Skeletal muscle tissue (tissue), 4 donors: Measurements from ENCODE around the gene TENM3. TPM values are rescaled to one million over a fixed set of nuclear protein-coding genes. Genes with fewer than 3 reads are reported as not detected.

ENCODE experiments used
- H3K27ac ChIP-seq: one replicate; pipeline ENCODE4 v1.7.0; 2013; ENCODE audit warnings: mild to moderate bottlenecking, low read depth, low read length, inconsistent platforms
- H3K27me3 ChIP-seq, 3 donors: one replicate each; pipeline ENCODE4 v1.7.0; 2013; ENCODE audit warnings: low read length in 3 of 3; ENCODE audit not compliant: control insufficient read depth in 3 of 3, insufficient read depth in 3 of 3
- H3K36me3 ChIP-seq, 3 donors: one replicate each; pipeline ENCODE4 v1.7.0; 2013; ENCODE audit warnings: low read length in 3 of 3; ENCODE audit not compliant: control insufficient read depth in 3 of 3, insufficient read depth in 3 of 3
- H3K4me1 ChIP-seq, 3 donors: one replicate each; pipeline ENCODE4 v1.7.0; 2013; ENCODE audit warnings: low read length in 3 of 3, mild to moderate bottlenecking in 3 of 3; ENCODE audit not compliant: control insufficient read depth in 3 of 3, insufficient read depth in 3 of 3
- H3K4me3 ChIP-seq, 3 donors: one replicate each; pipeline ENCODE4 v1.7.0; 2013; ENCODE audit warnings: low read length in 3 of 3
- H3K9ac ChIP-seq, 3 donors: one replicate each; pipeline ENCODE4 v1.7.0; 2013; ENCODE audit warnings: low read length in 3 of 3, mild to moderate bottlenecking in 3 of 3, moderate library complexity in 2 of 3, low read depth in 1 of 3
- H3K9me3 ChIP-seq, 3 donors: one replicate each; pipeline ENCODE4 v1.7.0; 2013; ENCODE audit warnings: low read length in 3 of 3; ENCODE audit not compliant: control insufficient read depth in 3 of 3
- total RNA-seq: library from RNA; depleted of rRNA; stranded (reverse); fragments of >200 nt; gene quantifications from one replicate; pipeline ENCODE4 v1.2.3, GENCODE V29; 2014
- donor health status: Osteomylitis.

TENM3 gene
- total RNA-seq, 1 donor from 2014 or later, result 29.7 TPM

DNA sequence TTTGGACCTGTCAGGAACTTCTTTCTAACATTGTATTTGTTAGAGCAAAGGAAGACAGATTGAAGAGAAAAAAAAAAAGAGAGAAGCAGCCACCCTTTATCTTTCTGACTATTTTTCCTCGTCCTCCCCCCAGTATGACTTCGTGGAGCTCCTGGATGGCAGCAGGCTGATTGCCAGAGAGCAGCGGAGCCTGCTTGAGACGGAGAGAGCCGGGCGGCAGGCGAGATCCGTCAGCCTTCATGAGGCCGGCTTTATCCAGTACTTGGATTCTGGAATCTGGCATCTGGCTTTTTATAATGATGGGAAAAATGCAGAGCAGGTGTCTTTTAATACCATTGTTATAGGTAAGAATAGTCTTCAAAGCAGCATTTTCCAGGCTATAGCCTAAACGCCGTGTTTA is 436.3 kb downstream of the TENM3 start:
- Histone ChIP-seq H3K9me3 (no peaks in the 10 kb centered on the region), H3K27me3 (no peaks in the 10 kb centered on the region), H3K36me3 (no peaks in the 10 kb centered on the region), H3K4me1 (no peaks in the 10 kb centered on the region), H3K9ac (no peak overlapping the region), H3K4me3 (no peak overlapping the region), H3K27ac (no peak overlapping the region)

DNA sequence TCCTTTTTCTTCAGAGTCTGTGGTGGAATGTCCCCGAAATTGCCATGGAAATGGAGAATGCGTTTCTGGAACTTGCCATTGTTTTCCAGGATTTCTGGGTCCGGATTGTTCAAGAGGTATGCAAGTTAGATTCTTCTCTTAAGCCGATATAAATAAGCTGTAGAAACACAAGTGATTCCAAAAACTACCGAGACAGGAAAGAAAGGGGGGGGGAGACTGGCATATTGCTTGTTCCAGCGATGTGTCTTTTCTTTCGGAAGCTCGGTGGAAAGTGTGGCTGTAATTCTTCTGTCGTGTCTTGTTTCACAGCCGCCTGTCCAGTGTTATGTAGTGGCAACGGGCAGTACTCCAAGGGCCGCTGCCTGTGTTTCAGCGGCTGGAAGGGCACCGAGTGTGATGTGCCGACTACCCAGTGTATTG is 437.0 kb downstream of the TENM3 start:
- Histone ChIP-seq H3K4me1 (no peaks in the 10 kb centered on the region), H3K27ac (no peak overlapping the region), H3K4me3 (peak overlapping the region; percentile 37 to 50 (median 44)), H3K9ac (peak overlapping the region in 2 of 3 donors; percentile 52 to 60), H3K27me3 (no peaks in the 10 kb centered on the region), H3K9me3 (no peaks in the 10 kb centered on the region), H3K36me3 (no peaks in the 10 kb centered on the region)

GRCh38 chr4:182683661-182684060 is 440.5 kb downstream of the TENM3 start:
- H3K4me3 ChIP-seq, result no peak overlapping the region
- no peak overlapping the region for H3K9ac ChIP-seq
- peaks cover 0 to 2% (median 0%) of the 10 kb centered on the region in 3 donors for H3K36me3 ChIP-seq
- no peak overlapping the region for H3K27ac ChIP-seq
- no peaks in the 10 kb centered on the region for H3K4me1 ChIP-seq
- no peaks in the 10 kb centered on the region for H3K9me3 ChIP-seq
- H3K27me3 ChIP-seq, result no peaks in the 10 kb centered on the region

DNA sequence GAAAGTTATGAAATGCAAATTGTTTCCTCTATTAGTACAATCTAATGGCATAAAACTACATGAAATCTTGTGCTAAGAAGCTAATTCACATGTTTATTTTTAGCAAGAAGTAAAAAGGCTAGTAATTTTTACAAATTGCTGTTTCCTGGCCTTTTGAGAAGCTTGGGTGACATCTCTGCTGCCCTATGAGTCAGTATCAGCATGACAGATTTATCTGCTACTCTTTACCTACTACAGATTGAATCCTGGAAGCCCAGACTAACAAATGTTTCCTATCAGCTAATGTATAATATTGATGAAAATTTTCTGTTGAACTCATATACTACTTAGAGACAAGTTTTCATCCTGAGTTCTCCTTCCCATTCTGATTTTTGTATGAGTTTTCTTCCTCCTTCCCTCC is 441.6 kb downstream of the TENM3 start:
- Histone ChIP-seq H3K9ac (no peak overlapping the region), H3K27me3 (no peaks in the 10 kb centered on the region), H3K9me3 (no peaks in the 10 kb centered on the region), H3K36me3 (peaks cover 0 to 4% (median 0%) of the 10 kb centered on the region in 3 donors), H3K27ac (no peak overlapping the region), H3K4me3 (no peak overlapping the region), H3K4me1 (no peaks in the 10 kb centered on the region)

- no peak overlapping the region for H3K4me3 ChIP-seq
- H3K27ac ChIP-seq, result no peak overlapping the region
- no peaks in the 10 kb centered on the region for H3K9me3 ChIP-seq
- H3K36me3 ChIP-seq, result peaks cover 0 to 4% (median 0%) of the 10 kb centered on the region in 3 donors
- no peak overlapping the region for H3K9ac ChIP-seq
- H3K27me3 ChIP-seq, result no peaks in the 10 kb centered on the region
- no peaks in the 10 kb centered on the region for H3K4me1 ChIP-seq
These were observed 444.9 kb downstream of the TENM3 start for GRCh38 chr4:182688081-182688480.

DNA sequence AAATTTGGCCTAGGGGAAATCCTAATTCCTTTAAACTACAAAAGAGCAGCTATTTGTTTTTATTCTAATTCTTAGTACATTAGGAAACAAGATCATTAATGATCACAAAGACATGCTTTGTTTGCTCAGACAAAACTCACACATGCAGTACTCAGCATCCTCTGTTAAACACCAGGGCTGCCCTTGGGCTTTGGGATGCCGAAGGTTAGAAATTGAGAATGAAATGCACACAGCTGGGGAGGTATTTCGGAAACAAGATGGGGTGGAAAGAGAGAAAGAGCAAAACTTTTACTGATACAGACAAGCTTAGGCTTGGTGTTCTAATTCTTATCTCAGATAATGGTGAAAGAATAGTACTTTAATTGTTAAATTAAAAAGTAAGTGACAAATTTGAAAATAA is 451.3 kb downstream of the TENM3 start:
- Histone ChIP-seq H3K36me3 (peaks cover 0 to under 1% (median 0%) of the 10 kb centered on the region in 3 donors), H3K4me3 (no peak overlapping the region), H3K27ac (no peak overlapping the region), H3K4me1 (peaks cover 0 to 5% (median 2%) of the 10 kb centered on the region in 3 donors), H3K27me3 (no peaks in the 10 kb centered on the region), H3K9ac (no peak overlapping the region), H3K9me3 (no peaks in the 10 kb centered on the region)

GRCh38 chr4:182695009-182695408 is 451.8 kb downstream of the TENM3 start:
- Histone ChIP-seq H3K9me3 (no peaks in the 10 kb centered on the region), H3K36me3 (no peaks in the 10 kb centered on the region), H3K27me3 (no peaks in the 10 kb centered on the region), H3K4me3 (no peak overlapping the region), H3K27ac (no peak overlapping the region), H3K4me1 (peaks cover 0 to 5% (median 2%) of the 10 kb centered on the region in 3 donors), H3K9ac (no peak overlapping the region)

- no peaks in the 10 kb centered on the region for H3K9me3 ChIP-seq
- H3K27ac ChIP-seq, result no peak overlapping the region
- H3K4me3 ChIP-seq, result no peak overlapping the region
- H3K4me1 ChIP-seq, result peaks cover 0 to 5% (median 2%) of the 10 kb centered on the region in 3 donors
- no peaks in the 10 kb centered on the region for H3K27me3 ChIP-seq
- no peaks in the 10 kb centered on the region for H3K36me3 ChIP-seq
- H3K9ac ChIP-seq, result no peak overlapping the region
These were observed 452.6 kb downstream of the TENM3 start for GRCh38 chr4:182695842-182696241.

DNA sequence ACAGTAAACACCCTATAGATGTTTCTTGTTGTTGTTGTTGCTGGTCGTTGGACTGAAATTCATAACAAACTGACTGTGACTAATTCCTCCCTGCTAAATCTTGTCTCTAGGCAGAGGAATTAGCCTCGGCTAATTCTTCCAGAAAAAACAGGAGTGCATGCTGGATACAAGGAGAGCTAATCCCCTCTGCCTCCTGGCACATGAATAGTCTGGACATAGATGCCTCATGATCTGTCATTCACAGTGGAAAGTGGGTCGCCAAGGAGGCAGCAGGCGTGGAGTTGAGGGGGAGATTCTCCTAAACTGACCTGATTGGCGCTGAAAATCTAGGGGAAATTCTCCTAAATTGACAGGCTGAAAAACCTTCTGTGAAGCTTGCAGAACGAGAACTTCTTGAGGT is 453.9 kb downstream of the TENM3 start:
- Histone ChIP-seq H3K9me3 (no peaks in the 10 kb centered on the region), H3K4me1 (peaks cover 0 to 5% (median 2%) of the 10 kb centered on the region in 3 donors), H3K9ac (no peak overlapping the region), H3K36me3 (no peaks in the 10 kb centered on the region), H3K27ac (no peak overlapping the region), H3K4me3 (no peak overlapping the region), H3K27me3 (no peaks in the 10 kb centered on the region)

- Histone ChIP-seq H3K27ac (no peak overlapping the region), H3K9me3 (no peaks in the 10 kb centered on the region)
These were observed 455.0 kb downstream of the TENM3 start for GRCh38 chr4:182698212-182698611.

DNA sequence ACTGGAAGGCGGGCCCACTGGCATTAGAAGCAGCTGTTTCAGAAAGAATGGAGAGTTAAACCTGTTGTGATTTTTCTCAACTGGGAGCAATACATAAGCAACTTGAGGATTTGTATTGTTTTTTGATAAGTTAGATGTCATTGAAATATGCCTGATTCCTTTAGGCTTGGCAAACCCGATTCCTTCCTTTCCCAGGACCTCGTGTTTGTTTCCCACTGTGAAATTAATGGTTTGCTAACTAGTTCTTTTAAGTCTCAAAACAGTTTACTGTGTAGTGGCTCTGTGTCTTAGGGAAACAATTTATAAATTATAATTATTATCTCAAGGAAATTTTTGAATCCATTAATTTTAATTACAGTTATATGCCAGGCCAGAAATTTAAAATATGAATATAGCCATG is 456.0 kb downstream of the TENM3 start:
- Histone ChIP-seq H3K27me3 (no peaks in the 10 kb centered on the region), H3K9ac (no peak overlapping the region), H3K27ac (no peak overlapping the region), H3K4me3 (no peak overlapping the region), H3K9me3 (no peaks in the 10 kb centered on the region), H3K36me3 (no peaks in the 10 kb centered on the region), H3K4me1 (peaks cover 0 to 5% (median 2%) of the 10 kb centered on the region in 3 donors)

More at GRCh38 chr4:182698212-182698611, 455.0 kb downstream of the TENM3 start:
- Histone ChIP-seq H3K4me1 (peaks cover 0 to 5% (median 2%) of the 10 kb centered on the region in 3 donors), H3K9ac (no peak overlapping the region), H3K27me3 (no peaks in the 10 kb centered on the region), H3K4me3 (no peak overlapping the region), H3K36me3 (no peaks in the 10 kb centered on the region)
